ENCODE data around the gene PIP4K2A. TPM values are rescaled to one million over a fixed set of nuclear protein-coding genes. Genes with fewer than 3 reads are reported as not detected.

PIP4K2A gene
- total RNA-seq, 2 experiments from 2014 or later = 108 to 115 TPM

- DNase-seq (peak; percentile 56), ATAC-seq (peak; percentile 35)
- peak overlapping the region; percentile 42 for H3K4me3 Mint-ChIP-seq
- peaks cover 66% of the 10 kb centered on the region for H3K4me1 Mint-ChIP-seq (ENCODE audit: low read depth)
- TF ChIP-seq CTCF (IDR thresholded peaks at IDR 0.05) = peak; percentile 68
- POLR2A ChIA-PET = interaction anchor here (1.3 to 1.4 kb wide), 2 partner anchors 11 to 137 kb away, joined by 3 to 5 read pairs; no protein-coding TSS in a partner anchor
- H3K27me3 Mint-ChIP-seq = no peaks in the 10 kb centered on the region
- CTCF ChIA-PET = interaction anchor here (0.6 to 4.8 kb wide), 47 partner anchors 10 to 583 kb away, joined by 3 to 55 read pairs (median 4); no protein-coding TSS in a partner anchor
- intact Hi-C loops (cut with micrococcal nuclease) = loop anchor here (5.0 kb wide), 1 partner anchor 413 kb away; no protein-coding TSS in a partner anchor
- H3K9me3 Mint-ChIP-seq = no peaks in the 10 kb centered on the region
- peak overlapping the region; percentile 86 for H3K27ac Mint-ChIP-seq
- peaks cover 67% of the 10 kb centered on the region for H3K36me3 Mint-ChIP-seq (ENCODE audit: low read depth)
These were observed 140.4 kb downstream of the PIP4K2A start for GRCh38 chr10:22573820-22574569.

GRCh38 chr10:22570733-22571430, 143.5 kb downstream of the PIP4K2A start:
- no peak for TF ChIP-seq CTCF (IDR thresholded peaks at IDR 0.05)
- Mint-ChIP-seq H3K4me1 (ENCODE audit: low read depth) (peaks cover 66% of the 10 kb centered on the region), H3K36me3 (ENCODE audit: low read depth) (peaks cover 77% of the 10 kb centered on the region), H3K9me3 (no peaks in the 10 kb centered on the region), H3K27me3 (no peaks in the 10 kb centered on the region), H3K27ac (peak overlapping the region; percentile 86), H3K4me3 (no peak overlapping the region)
- intact Hi-C loops (cut with micrococcal nuclease) = loop anchor here (5.0 kb wide), 1 partner anchor 416 kb away; no protein-coding TSS in a partner anchor
- ChIA-PET POLR2A (interaction anchor here (1.0 kb wide), 1 partner anchor 134 kb away, joined by 3 read pairs; no protein-coding TSS in a partner anchor), CTCF (interaction anchor here (0.8 to 1.0 kb wide), 2 partner anchors 15 to 48 kb away, joined by 3 read pairs; no protein-coding TSS in a partner anchor)
- ATAC-seq (peak; percentile 91), DNase-seq (peak; percentile 73)

- ATAC-seq (no peak), DNase-seq (no peak)
- CTCF ChIA-PET = interaction anchor here (0.8 kb wide), 1 partner anchor 49 kb away, joined by 3 read pairs; no protein-coding TSS in a partner anchor
These were observed 144.1 kb downstream of the PIP4K2A start for GRCh38 chr10:22570234-22570633.

GRCh38 chr10:22568928-22569327, 145.4 kb downstream of the PIP4K2A start:
- Mint-ChIP-seq H3K27ac (no peak overlapping the region), H3K36me3 (ENCODE audit: low read depth) (peaks cover 78% of the 10 kb centered on the region), H3K27me3 (no peaks in the 10 kb centered on the region), H3K9me3 (no peaks in the 10 kb centered on the region), H3K4me3 (no peak overlapping the region), H3K4me1 (ENCODE audit: low read depth) (peaks cover 68% of the 10 kb centered on the region)
- ChIA-PET CTCF (no interaction called here), POLR2A (no interaction called here)
- no peak for TF ChIP-seq CTCF (IDR thresholded peaks at IDR 0.05)
- DNase-seq = no peak
- intact Hi-C loops (cut with micrococcal nuclease) = no loop called here
- no peak for ATAC-seq

More at GRCh38 chr10:22570234-22570633, 144.1 kb downstream of the PIP4K2A start:
- H3K9me3 Mint-ChIP-seq = no peaks in the 10 kb centered on the region
- peak overlapping the region; percentile 86 for H3K27ac Mint-ChIP-seq
- no peak overlapping the region for H3K4me3 Mint-ChIP-seq
- peaks cover 74% of the 10 kb centered on the region for H3K36me3 Mint-ChIP-seq (ENCODE audit: low read depth)
- TF ChIP-seq CTCF (IDR thresholded peaks at IDR 0.05) = no peak
- no peaks in the 10 kb centered on the region for H3K27me3 Mint-ChIP-seq
- intact Hi-C loops (cut with micrococcal nuclease) = loop anchor here (5.0 kb wide), 1 partner anchor 417 kb away; no protein-coding TSS in a partner anchor
- POLR2A ChIA-PET = interaction anchor here (1.0 kb wide), 1 partner anchor 133 kb away, joined by 3 read pairs; no protein-coding TSS in a partner anchor
- peaks cover 66% of the 10 kb centered on the region for H3K4me1 Mint-ChIP-seq (ENCODE audit: low read depth)

Data from activated CD8-positive, alpha-beta T cell treated with anti-CD3 and anti-CD28 coated beads for 36 hours (primary cell).